Activated CD4-positive, alpha-beta T cell treated with anti-CD3 and anti-CD28 coated beads, Interleukin-2, amount 50 U/mL, for 1 hour (primary cell): ENCODE measurements around the gene PRICKLE4.
A peak's percentile ranks its signal among the peaks of the same experiment; 100 is the strongest.

Experiments used
- DNase-seq: peaks from one replicate; pipeline ENCODE4 v3.0.0-alpha.2; 2020

The PRICKLE4 gene

DNA sequence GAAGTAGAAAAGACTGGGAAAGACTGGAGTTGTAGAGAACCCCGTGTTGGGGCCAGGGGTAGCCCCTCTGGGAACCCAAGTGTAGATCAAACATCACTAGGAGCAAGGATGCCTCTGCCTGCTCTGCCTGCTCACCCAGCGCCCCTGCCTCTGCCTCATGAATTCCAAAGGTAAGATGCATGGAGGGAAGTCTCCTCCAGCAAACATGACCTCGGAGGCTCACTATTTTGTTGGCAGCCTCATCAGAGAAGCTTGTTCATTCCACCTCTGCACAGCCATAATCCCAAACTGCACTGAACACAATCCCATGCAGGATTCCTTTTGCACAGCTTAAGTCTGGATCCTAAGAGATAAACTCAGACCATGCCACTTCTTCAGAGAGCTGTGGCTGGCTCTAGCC is 5.7 kb upstream of the PRICKLE4 start:
- DNase-seq, result no peak

GRCh38 chr6:41775293-41775882 is 5.2 kb upstream of the PRICKLE4 start:
- no peak for DNase-seq

GRCh38 chr6:41777551-41778285 is 2.9 kb upstream of the PRICKLE4 start:
- DNase-seq, result no peak

DNA sequence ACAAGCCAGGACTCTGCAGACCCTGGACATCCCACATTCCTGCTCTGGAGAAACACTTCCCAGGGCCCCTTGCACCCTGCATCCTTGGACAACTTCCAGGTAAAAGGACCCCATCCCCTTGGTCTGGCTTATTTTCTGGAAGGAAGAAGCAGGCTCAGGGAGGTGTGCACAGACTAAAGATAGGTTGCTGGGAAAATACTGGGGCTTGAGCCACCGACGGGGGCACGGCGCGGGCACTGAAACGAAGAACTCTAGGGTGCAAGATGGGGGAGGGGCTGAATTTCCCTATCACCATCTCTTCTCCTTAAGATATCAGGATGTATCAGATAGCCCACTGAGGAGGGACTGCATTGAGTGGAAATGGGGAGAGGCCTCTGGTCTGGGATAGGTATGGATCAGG is 1.7 kb upstream of the PRICKLE4 start:
- no peak for DNase-seq

GRCh38 chr6:41779336-41779735 is 1.2 kb upstream of the PRICKLE4 start:
- DNase-seq, result no peak

DNA sequence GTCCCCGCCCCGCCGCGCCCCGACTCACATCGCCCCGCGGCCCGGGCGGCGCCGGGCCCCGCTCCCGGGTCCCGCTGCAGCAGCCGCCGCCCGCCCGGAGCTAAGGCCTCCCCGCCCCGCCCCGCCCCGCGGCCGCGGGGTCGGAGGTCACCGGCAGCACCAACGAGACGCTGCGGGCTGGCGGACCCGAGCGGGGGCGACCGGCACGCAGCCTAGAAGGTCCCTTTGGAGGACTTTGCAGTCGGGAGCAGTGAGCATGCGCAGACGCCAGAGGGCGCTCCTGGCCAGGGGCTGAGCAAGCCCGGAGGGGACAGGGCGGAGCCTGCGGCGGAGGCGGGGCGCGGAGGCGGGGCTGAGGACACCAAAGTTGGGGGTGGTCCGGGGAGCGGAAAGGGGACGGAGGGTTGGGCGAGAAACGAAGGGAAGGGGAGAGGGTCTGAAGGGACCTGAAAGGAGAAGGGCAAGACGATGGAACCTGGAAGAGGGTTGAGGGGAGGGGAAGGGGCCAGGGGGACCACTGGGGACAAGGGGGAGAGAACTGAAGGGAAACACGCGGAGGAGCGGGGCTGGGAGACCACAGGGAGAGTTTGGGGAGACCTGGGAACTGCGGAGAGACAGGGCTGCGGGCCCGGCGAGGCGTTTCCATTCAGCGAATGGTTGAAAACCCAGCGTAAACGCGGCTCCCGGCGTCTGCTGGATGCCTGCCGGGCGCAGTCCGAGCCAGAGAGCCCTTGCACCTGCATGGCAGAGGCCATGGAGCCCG is 613 bp upstream of the PRICKLE4 start, which contains the start of gene FRS3:
TSS of gene FRS3 (minus strand) at position 113 of the 763 bp plus-strand sequence. CDS start 2,913 bp downstream, outside the sequence.
- peak; percentile 99 for DNase-seq

GRCh38 chr6:41781366-41781730 is 766 bp downstream of the PRICKLE4 start:
- DNase-seq, result no peak

DNA sequence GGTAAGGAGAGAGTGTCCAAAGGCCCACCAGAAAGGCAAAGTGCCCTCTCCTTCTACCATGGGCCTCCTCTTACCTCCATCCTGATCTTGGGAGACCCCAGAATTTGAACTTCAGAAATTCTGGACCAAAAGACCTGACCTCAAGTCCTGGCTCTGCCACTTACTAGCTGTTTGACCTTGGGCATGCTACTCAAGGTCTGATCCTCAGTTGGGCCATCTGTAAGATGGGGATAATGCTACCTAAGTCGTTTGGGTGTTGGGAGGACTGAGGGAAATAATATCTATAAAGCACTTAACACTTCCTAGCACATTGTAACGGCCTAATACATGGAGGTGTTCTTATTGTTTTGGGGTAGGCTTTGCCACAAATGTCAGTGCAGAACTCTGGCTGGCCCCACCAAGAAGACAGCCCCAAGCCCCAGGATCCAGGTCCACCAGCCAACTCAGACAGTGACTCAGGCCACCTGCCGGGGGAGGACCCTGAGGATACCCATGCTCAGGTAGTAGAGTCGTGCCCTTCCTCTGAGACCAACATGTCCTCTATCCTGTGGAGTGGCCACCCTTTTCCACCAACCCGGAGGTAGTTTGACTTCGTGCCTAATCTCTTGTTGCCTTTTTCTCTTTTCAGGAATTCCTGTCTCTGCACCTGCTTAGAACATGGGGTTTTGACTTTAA is 2.7 kb downstream of the PRICKLE4 start:
- DNase-seq, result no peak

- DNase-seq, result no peak
These were observed 4.1 kb downstream of the PRICKLE4 start for GRCh38 chr6:41784581-41785171.

DNA sequence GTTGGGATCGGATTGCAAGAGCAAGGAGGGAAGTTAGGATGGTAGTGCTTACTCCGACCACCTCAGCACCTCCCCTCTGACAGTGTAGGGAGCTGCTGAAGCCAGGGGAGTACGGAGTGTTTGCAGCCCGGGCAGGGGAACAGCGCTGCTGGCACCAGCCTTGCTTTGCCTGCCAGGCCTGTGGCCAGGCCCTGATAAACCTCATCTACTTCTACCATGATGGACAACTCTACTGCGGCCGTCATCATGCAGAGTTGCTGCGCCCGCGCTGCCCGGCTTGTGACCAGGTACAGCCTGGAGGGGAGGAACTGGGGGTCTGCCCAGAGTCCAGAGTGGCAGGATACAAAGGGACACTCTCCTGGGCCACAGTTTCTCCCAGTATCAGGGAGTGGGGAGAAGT is 4.7 kb downstream of the PRICKLE4 start:
- no peak for DNase-seq

DNA sequence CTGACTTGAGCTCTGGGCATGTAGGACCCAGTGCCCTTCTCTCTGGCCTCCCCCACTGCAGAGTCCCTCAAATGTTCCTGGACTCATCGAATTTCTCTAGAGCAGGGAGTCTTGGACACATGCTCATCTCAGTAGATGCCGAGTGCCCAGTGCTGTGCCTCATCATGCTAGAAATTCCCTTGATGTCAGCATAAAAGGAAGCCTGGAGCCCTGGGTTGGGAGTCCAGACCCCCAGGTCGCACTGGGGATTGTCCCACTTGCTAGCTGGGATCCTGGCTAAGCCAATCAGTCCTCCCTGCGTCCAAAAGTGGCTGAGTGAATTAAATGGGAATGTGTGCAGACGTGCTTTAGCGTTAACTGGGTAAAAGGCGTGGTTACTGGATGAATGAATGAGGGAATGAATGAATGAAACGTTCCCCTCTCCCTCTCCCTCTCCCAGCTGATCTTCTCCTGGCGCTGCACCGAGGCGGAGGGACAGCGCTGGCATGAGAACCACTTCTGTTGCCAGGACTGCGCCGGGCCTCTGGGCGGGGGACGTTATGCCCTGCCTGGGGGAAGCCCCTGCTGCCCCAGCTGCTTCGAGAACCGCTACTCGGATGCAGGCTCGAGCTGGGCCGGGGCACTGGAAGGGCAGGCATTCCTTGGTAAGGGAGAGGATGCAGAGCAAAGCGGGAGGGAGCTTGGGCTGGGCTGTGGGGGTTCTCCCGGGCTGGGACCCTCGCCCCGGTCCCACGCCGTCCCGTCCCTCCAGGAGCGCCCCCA is 5.3 kb downstream of the PRICKLE4 start:
- no peak for DNase-seq

GRCh38 chr6:41786451-41787218 is 6.1 kb downstream of the PRICKLE4 start:
- DNase-seq, result peak; percentile 86

DNA sequence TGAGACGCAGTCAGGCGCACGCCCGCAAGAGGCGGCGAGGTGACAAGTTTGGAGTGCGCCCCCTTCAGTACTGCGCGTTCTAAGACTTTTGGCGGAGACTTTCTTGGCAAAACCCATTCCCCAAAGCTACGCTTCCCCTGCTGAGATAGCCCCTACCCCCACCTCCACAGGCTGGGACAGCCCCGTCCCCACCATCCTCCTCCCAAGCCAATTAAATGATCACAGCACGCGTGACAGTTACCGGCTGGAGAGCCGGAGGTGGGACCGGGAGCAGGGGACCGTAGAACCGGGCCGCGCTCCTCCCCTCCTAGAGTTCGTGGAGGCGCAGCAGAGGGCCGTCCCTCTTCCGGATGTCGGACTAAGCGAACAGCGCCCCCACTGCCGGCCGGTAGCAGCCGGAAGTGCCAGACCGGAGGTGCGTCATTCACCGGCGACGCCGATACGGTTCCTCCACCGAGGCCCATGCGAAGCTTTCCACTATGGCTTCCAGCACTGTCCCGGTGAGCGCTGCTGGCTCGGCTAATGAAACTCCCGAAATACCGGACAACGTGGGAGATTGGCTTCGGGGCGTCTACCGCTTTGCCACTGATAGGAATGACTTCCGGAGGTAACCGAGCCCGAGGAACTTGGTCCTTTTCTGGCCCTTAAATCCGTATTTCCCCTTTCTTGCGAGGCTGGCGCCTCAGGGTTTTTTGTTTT is 6.8 kb downstream of the PRICKLE4 start, which contains the start of gene TOMM6:
TSS of gene TOMM6 (plus strand) at position 476 of the 699 bp plus-strand sequence. CDS start at position 480, 4 bp downstream.
- DNase-seq, result peak; percentile 95

DNA sequence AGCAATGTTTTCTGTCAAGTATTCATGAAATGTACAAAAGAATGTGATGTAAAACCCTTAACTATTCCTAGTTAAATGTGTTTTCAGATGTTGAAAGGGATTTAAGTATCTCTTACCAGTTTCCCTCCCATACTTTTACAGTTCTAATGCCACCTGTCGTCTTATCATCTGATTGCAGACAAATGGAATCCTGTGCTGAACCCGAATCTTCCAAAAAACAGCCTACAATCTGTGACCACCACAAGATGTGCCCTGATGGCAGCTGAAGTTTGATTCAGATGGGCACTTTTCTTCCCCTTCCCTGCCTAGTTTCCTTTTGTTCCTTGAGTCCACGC is 8.8 kb downstream of the PRICKLE4 start:
- DNase-seq, result no peak

- DNase-seq, result no peak
These were observed 9.5 kb downstream of the PRICKLE4 start for GRCh38 chr6:41790045-41790444.

DNA sequence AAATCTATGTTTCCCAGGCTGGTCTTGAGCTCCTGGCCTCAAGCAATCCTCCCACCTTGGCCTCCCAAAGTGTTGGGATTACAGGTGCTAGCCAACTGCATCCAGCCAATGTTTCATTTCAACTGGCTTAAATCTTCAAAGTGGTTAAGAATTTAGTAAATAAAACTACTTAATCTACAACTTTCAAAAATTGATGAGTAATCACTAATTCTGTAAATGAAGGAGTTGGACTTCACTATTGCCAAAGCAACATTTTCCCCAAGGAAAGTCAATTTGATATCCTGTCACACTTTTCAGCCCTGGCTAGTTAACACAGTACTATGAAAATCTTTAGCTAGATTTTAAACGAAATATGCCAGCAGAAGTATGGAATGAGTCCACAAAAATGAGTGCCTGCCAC is 10.7 kb downstream of the PRICKLE4 start:
- DNase-seq, result no peak

GRCh38 chr6:41791984-41792383 is 11.4 kb downstream of the PRICKLE4 start:
- no peak for DNase-seq

DNA sequence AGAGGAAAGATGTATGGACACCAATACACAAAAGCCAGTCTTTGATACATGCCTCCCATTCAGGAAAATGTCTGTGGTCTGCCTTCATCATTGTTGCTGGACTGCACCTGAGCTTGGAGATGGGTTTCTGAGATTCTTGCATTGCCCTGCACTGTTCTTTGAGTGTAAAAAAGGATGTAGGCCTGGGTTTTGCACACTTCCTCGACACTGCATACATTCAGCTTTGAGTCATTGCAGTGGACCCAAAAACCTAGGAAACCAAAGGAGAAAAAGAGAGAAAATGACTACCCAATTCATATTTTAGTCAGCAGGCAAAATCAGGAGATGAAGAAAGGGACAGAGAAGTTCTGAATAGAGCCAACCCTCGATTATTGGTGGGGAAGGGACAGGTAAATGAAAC is 15.9 kb downstream of the PRICKLE4 start:
- no peak for DNase-seq

- DNase-seq, result no peak
These were observed 18.4 kb downstream of the PRICKLE4 start for GRCh38 chr6:41798901-41799558.

GRCh38 chr6:41799559-41799911 is 19.0 kb downstream of the PRICKLE4 start:
- DNase-seq, result no peak
